ENCODE data around the gene FBRSL1.

The FBRSL1 gene

DNA sequence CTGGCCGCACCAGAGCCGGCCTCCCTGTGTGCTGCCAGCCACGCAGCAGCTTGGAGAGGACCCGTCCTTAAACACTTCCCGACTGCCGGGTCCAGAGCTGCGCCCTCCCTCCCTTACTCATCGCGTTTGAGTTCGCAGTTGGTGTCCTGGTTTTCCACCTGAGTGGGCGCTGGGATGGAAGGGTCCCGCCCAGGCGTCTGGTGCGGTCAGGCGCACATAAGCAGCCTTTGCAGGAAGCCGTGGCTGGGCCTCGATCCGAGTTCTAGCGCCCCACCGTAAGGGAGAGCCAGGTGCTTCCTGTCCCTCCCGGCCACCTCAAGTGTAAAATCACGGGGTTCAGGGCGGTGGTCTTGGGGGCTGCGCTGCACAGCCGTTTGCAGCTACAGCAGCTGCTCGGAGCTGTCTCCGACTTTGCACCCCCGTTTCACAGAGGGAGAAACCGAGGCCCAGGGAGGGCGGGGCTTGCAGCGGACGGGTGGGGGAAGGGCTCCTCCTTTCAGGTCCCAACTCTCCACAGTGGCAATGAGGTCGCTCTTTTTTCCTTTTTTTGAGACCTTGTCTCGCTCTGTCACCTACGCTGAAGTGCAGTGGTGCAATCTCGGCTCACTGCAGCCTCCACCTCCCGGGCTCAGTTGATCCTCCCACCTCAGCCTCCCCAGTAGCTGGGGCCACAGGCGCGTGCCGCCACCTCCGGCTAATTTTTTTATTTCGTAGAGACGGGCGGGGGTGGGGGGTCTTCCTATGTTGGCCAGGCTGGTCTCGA is 69.1 kb downstream of the FBRSL1 start:
- DNase-seq (ENCODE audit: low read depth), result no peak

DNA sequence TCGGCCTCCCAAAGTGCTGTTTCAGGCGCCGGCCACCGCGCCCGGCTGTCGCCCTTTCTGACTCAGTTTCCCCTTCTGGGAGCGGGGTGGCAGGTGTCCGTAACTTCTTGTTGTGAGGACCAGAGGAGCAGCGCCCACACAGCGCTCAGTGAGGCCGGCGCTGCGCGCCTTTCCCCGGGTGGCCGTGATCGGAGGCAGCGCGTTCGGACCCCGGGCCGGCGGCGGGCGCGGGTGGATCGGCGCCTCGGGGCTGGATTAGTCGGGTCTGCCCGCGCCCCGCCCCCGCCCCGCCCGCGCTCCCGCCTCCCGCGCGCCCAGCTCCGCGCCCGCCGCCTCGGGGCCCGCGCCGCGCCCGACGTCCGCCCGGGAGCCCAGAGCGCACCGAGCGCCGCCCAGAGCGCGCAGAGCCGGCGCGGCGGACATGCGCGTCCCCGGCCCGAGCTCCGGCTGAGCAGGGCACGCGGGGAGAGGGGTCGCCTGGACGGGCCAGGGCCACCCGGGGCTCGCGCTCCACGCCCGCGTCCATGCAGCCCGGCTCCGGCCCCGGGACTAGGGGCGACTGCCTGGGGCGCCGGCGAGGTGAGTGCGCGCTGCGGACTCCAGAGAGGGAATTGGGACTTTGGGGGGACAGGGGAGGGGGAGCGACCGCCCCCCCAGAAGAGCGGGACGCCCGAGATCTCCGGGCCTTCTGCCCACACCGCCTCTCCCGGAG is 69.9 kb downstream of the FBRSL1 start:
- DNase-seq (ENCODE audit: low read depth), result peak; percentile 41

DNA sequence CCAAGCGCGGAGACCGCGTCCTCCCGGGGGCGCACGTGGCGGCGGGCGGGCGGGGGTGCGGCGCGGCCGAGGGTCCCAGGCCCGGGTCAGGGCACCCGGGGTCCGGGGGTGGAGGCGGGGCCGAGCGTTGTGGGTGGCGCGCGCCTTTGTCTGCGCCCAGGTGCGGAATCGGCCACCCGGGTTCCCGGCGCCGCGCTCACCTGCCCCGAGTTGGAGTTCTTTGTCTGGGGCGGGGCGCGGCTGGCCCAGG is 70.3 kb downstream of the FBRSL1 start:
- DNase-seq (ENCODE audit: low read depth), result no peak

DNA sequence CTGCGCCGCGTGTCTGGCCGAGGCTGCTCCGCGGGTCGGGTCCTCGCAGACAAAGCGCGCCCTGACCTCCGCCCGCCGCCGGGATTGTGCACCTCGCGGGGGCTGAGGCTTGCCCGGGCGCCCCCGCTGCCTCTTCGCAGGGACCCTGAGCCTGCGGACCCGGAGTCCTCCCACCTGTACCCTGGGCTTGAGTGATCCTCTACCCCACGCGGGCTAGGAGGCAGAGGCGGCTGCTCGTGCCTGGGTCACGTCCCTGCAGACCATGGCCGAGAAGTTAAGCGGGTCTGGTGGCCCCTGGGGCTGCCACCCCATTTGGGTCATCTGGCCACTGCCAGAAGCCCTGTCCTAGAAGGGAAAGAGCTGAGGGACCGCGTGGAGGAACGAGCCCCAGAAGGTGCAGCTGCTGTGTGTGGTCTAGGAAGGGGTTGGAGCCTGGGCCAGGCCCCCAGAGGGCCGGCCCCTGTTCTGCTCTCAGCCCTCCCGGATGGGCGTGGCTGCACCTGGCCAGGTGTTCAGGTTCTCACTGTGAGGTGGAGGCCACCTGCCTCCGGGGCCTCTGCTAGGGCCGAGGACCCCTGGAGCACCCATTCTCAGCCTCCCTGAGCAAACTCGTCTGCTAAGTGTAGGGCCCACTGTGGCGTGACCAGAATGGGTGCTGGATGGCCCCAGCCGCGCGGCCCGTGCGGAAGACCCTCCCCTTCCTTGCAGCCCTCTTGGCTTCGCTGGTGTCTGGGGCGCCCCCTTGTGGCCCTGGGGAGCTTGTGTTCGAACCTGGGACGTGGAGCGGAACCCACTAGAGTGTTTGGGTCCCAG is 70.9 kb downstream of the FBRSL1 start:
- DNase-seq (ENCODE audit: low read depth), result peak; percentile 61
